ENCODE measurements around the gene LBP. TPM values are rescaled to one million over a fixed set of nuclear protein-coding genes. Genes with fewer than 3 reads are reported as not detected.
"Not testable (repeated sequence)": the region's sequence is repeated elsewhere in the genome, so short reads cannot be mapped to it uniquely, and the experiment has no call there.

LBP gene
- total and polyA plus RNA-seq, 10 donors = 0.09 to 0.13 (median 0.11) TPM; not detected in 7

- Histone ChIP-seq H3K27me3 (replicated peaks in 1 of 7) (peaks cover 0 to 15% (median 0%) of the 10 kb centered on the region in 7 donors), H3K4me3 (no peak overlapping the region), H3K9me3 (no peaks in the 10 kb centered on the region), H3K27ac (no peak overlapping the region), H3K36me3 (no peaks in the 10 kb centered on the region), H3K4me1 (peaks cover 0 to 10% (median 0%) of the 10 kb centered on the region in 6 donors)
- no peak for DNase-seq
- WGBS, 5 donors = 85 to 90% (median 86%) methylated on average over 11 of the region's 11 CpGs
- TF ChIP-seq CTCF (IDR thresholded peaks at IDR 0.05 in 8 of 11, conservative IDR thresholded peaks at IDR 0.05 in 3 of 11) = no peak
- TF ChIP-seq POLR2A (IDR thresholded peaks at IDR 0.05) = no peak
- no peak for TF ChIP-seq POLR2AphosphoS5 (IDR thresholded peaks at IDR 0.05)
- intact Hi-C loops (cut with DNase I; ENCODE audit: low total_unique reads) = no loop called here
Observed at GRCh38 chr20:38377039-38377685, 30.9 kb downstream of the LBP start.

GRCh38 chr20:38377838-38378237 lies 31.6 kb downstream of the LBP start:
- H3K4me1 ChIP-seq; H3K4me3 ChIP-seq; DNase-seq; H3K9me3 ChIP-seq; H3K36me3 ChIP-seq; intact Hi-C loops (cut with DNase I; ENCODE audit: low total_unique reads); H3K27ac ChIP-seq: not testable (repeated sequence)
- H3K27me3 ChIP-seq (replicated peaks in 1 of 7) = peaks cover 0 to 15% (median 0%) of the 10 kb centered on the region in 7 donors
- WGBS, 5 donors = 78 to 83% methylated on average over 5 of the region's 5 CpGs; no CpG with 5 or more reads in 3 of the 5 donors

- no peaks in the 10 kb centered on the region for H3K9me3 ChIP-seq
- no peaks in the 10 kb centered on the region for H3K36me3 ChIP-seq
- no peak overlapping the region for H3K27ac ChIP-seq
- 77 to 88% (median 83%) methylated on average over 4 of the region's 4 CpGs for WGBS, 5 donors
- no peak for TF ChIP-seq CTCF (IDR thresholded peaks at IDR 0.05 in 8 of 11, conservative IDR thresholded peaks at IDR 0.05 in 3 of 11)
- no peak for TF ChIP-seq POLR2AphosphoS5 (IDR thresholded peaks at IDR 0.05)
- TF ChIP-seq POLR2A (IDR thresholded peaks at IDR 0.05) = no peak
- no peak for DNase-seq
- H3K4me1 ChIP-seq = no peaks in the 10 kb centered on the region
- no peak overlapping the region for H3K4me3 ChIP-seq
- intact Hi-C loops (cut with DNase I; ENCODE audit: low total_unique reads) = no loop called here
- H3K27me3 ChIP-seq (replicated peaks in 1 of 7) = peaks cover 0 to 20% (median 0%) of the 10 kb centered on the region in 7 donors
Observed at GRCh38 chr20:38383147-38383546, 36.9 kb downstream of the LBP start.

GRCh38 chr20:38386004-38386403 lies 39.7 kb downstream of the LBP start:
- H3K9me3 ChIP-seq = peaks cover 0 to 8% (median 3%) of the 10 kb centered on the region in 8 donors
- intact Hi-C loops (cut with DNase I; ENCODE audit: low total_unique reads) = no loop called here
- H3K4me1 ChIP-seq = no peaks in the 10 kb centered on the region
- H3K27ac ChIP-seq = no peak overlapping the region
- 56 to 69% (median 60%) methylated on average over 8 of the region's 8 CpGs for WGBS, 5 donors
- DNase-seq = no peak
- TF ChIP-seq CTCF (IDR thresholded peaks at IDR 0.05 in 8 of 11, conservative IDR thresholded peaks at IDR 0.05 in 3 of 11) (no peak), POLR2A (IDR thresholded peaks at IDR 0.05) (no peak), POLR2AphosphoS5 (IDR thresholded peaks at IDR 0.05) (no peak)
- H3K4me3 ChIP-seq = no peak overlapping the region
- peaks cover 0 to 17% (median 0%) of the 10 kb centered on the region in 7 donors for H3K27me3 ChIP-seq (replicated peaks in 1 of 7)
- no peaks in the 10 kb centered on the region for H3K36me3 ChIP-seq

Data from spleen (tissue), 11 donors.